LHCN-M2 (cell line): Measurements from ENCODE around the gene MAGEC1. TPM values are rescaled to one million over a fixed set of nuclear protein-coding genes. Genes with fewer than 3 reads are reported as not detected.

Source experiments
- total RNA-seq: library from RNA; depleted of rRNA; stranded (reverse); fragments of >200 nt; gene quantifications from 2 replicates; pipeline ENCODE4 v1.2.3, GENCODE V29; 2014; rRNA removed

MAGEC1 gene
- total RNA-seq, 1 experiment from 2014 or later = not detected

Other genes with a start within 250 kb of the MAGEC1 start
- gene SPANXD, start 205.2 kb upstream of the MAGEC1 start, total RNA-seq = not detected in 2 replicates
- gene MAGEC3, start 65.6 kb upstream of the MAGEC1 start, total RNA-seq = 0.23 TPM in 1 of 2 replicates, not detected in the other